HG03469 (cell line): ENCODE results near the gene KREMEN1.

ENCODE experiments used
- ATAC-seq: cut with Tn5 transposase; IDR thresholded peaks from one replicate; pipeline ENCODE4 v1.9.1; 2021; ENCODE audit warnings: mild to moderate bottlenecking, moderate library complexity, moderate number of reproducible peaks; ENCODE audit not compliant: unreplicated experiment

Gene KREMEN1

GRCh38 chr22:29126670-29127395 lies 54.0 kb downstream of the KREMEN1 start:
- ATAC-seq: no peak

- ATAC-seq: no peak
These were observed 56.3 kb downstream of the KREMEN1 start for GRCh38 chr22:29128891-29129807.

DNA sequence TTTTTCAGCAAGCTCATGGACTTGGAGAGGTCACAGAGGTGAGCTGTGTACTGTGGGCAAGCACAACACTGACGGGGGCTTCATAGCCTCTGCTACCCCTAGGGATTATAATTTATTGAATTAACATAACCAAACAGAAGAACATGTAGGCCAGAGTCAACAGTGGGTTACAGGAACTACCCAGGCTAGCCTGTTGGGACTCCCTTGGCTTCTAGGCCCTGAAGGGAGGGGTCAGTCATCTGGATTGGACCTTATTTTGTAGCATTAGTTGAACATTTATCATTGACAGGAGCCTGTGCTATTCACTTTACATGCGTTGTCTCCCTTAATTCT lies 56.9 kb downstream of the KREMEN1 start:
- no peak for ATAC-seq

DNA sequence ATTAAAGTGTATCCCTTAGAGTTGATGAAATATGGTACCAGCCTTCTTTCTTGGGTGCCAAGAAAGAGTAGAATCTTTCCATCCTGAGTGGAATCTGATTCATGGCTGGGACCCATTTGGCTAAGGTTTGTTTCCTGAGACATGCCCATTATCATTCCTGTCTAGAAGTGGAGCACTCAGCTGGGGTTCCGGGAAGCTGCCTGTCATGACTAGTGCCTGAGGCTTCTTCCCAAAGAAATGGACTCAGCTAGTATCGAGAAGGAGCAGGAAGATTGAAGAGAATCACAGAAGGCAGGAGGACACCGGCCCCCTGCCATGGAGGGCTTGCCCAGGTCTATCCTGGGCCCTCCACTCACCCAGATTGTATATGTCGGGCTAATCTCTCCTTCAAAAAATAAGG lies 57.6 kb downstream of the KREMEN1 start:
- ATAC-seq: no peak

GRCh38 chr22:29133603-29134133 lies 60.8 kb downstream of the KREMEN1 start:
- ATAC-seq: no peak

DNA sequence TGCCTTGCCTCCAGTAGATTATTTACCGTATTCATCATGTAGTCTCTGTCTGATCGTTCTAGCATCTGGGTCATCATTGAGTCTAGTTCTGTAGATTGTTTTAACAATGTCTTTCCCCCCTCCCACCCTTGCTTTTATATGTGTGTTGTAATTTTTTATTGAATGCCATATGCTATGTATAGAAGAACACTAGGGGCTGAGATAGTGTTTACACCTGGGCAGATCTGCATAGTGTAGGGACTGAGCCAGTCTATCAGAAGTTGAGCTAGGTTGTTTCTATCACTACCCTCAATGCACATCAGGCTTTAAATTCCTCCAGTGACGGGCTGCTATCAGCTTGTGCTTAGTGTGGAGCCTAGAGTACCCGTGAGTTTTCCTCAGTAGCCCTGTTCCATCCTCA lies 61.6 kb downstream of the KREMEN1 start:
- no peak for ATAC-seq

GRCh38 chr22:29136782-29137700 lies 64.2 kb downstream of the KREMEN1 start:
- no peak for ATAC-seq

- ATAC-seq: no peak
These were observed 65.9 kb downstream of the KREMEN1 start for GRCh38 chr22:29138556-29139305.

DNA sequence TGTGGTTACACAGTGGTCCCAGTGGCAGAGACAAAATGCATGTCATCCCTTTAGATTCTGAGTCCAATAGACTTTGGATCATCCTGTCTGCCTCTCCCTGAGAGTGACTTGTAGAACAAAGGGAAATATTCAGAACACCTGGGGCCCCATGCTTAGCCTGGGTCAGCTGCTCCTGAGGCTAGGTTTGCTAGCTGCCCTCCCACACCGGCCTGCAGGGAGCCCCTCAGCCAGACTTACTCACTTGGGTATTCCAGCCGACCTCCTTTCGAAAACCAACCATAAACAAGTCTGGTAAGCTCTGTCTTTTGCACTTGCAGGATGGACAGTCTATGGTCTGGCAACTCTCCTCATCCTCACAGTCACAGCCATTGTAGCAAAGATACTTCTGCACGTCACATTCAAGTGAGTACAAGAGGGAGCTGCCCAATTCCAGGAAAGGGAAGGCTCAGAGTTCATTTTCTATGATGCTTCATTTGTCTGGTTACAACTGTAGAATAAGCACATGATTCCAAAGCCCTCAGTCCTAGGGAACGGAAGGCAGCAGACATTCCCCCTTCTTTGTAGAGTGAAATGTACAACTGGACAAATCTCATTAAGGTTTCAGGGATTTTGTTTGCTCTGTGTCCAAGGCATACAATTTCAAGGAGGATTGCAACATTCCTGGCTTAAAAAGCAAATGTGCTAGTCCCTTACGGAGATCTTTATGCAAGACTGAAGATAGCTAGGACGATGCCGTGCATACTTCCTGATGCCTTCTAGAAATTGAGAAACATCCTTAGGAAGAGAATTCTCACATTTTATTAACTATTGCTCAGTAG lies 67.3 kb downstream of the KREMEN1 start:
- no peak for ATAC-seq

DNA sequence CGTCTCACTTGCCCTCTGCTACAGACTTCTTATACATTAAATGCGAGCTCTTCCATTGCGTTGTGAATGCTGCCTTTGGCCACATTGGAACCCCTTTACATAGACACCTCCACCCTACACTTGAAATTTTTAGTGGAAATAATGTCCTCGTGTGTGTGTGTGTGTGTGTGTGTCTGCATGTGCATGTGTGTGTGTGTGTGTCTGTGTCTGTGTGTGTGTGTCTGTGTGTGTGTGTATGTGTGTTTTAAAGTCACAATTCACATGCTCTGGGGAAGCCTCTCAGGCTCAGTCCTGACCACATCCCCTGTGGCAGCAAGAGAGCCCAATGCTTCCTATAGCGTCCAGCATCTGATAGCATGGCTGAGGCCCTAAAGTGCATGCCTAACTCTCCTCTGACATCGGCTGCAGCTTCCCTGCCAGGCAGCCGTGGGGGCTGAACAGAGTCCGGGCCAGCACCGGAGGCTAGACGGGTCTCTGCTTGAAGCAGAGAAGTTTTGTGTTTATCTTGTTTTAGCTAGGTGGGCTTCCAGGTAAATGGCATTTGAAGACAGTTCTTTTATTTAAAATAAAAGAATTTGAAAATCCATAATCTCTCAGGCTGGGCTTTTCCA lies 68.3 kb downstream of the KREMEN1 start:
- no peak for ATAC-seq

DNA sequence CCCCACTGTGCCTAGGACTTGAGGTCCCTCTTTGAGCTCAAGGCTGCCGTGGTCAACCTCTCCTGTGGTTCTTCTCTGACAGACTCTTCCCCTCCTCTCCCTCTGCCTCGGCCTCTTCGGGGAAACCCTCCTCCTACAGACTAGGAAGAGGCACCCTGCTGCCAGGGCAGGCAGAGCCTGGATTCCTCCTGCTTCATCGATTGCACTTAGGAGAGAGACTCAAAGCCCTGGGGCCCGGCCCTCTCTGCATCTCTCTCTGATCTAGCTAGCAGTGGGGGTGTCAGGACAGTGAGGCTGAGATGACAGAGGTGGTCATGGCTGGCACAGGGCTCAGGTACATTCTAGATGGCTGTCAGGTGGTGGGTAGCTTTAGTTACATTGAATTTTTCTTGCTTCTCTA lies 69.3 kb downstream of the KREMEN1 start:
- ATAC-seq: no peak

DNA sequence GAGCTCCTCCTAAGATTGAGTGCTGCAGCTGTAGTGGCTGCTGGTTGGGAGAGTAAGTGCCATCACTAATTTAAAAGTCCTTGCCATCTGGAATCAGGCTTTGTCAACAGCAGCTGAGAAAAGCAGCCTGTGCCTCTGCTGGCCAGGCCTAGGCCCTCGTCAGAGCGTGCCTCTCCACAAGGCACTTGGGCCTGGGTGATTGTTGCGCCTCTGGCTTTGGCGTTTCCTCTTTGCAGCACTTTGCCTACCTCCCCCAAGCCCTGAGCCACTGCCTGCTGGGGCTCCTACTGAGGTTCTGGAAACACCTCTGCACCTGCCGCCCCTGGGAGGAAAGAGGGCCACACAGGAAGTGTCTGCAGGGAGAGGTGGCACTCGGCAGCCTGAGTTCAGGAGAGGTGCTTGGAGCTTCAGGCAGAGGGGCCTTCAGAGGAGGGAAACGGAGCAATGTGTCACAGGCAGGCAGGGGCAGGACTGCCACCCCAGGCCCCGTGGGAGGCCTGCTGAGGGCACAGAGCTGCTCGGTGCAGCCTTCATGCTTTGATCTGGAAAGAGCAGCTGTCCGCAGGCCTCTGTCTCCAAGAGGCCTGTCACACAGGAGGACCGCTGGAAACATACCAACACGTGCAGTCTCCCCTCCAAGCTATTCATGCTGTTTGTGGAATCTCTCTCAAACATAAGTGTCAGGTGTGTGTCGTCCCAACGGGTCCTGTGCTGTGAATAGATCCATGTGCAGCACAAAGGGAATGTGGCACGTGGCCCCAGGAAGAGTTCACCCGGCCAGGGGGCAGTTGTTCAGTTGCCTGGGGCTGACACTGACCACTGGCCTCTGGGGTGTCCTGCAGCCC lies 71.3 kb downstream of the KREMEN1 start:
- ATAC-seq: no peak

- no peak for ATAC-seq
These were observed 71.9 kb downstream of the KREMEN1 start for GRCh38 chr22:29144786-29145160.

DNA sequence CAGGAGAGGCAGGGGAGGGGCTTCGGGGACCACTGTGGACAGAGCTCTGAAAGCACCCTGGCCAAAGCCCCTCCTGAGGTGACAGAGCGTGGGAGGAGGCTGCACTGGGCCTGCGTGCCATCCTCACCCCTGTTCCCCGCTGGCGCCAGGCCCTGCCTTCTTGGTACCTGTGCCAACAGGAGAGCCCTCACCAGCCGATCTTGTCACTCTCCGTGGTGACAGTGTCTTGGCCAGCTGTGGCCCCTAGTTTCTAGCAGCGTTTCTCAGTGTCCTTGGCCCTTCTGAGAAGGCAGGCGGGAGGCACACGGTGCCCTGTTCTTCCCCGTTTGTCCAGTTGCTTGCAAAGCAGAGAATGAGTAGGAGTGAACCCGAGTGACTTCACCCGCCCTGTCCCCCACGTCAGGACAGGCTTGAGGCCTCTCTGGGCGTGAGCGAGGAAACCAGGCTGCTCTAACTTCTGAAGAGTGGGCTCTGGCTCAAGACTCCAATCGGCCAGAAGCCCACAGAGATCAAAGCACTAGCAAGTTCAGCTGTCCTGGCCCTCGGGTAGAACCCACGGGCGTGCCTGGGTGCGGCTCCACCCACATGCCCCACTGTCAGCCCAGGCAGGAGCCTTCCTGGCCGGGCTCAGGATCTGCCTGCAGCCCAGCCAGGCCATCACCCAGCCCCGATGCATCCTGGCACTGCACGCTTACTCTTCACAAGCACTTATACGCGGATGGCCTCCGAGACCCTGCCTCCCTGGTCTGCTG lies 72.7 kb downstream of the KREMEN1 start:
- no peak for ATAC-seq

GRCh38 chr22:29146091-29146560 lies 73.3 kb downstream of the KREMEN1 start:
- ATAC-seq: no peak

- no peak for ATAC-seq
These were observed 73.9 kb downstream of the KREMEN1 start for GRCh38 chr22:29146771-29147170.

DNA sequence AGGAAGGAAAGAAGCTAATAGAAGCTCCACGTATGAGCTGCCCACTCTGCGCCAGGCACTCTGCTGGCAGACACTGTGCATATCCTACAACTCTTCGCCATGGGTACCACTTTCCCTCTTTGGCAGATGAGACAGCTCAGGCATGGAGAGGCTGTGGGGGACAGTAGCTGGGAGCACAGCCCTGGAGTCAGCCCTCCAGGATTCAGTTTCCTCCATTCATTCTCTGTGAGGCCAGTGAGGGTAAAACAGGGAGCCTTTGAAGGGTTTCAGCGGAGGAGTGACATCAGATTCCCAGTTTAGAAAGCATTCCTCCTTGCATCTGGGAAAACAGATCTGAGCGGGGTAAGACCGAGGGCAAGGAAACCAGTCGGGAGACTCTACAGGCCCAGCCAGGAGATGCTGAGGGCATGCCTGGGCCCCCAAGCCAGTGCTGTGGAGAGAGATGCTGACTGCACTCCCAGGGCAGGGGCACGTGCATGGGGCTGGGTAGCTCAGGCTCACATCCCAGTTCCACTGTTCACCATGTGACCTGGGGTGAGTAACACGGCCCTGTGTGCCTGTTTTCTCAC lies 74.6 kb downstream of the KREMEN1 start:
- no peak for ATAC-seq
